Neural crest cell (in vitro differentiated cells): ENCODE measurements around the gene FAXDC2. TPM values are rescaled to one million over a fixed set of nuclear protein-coding genes. Genes with fewer than 3 reads are reported as not detected.
A peak's percentile ranks its signal among the peaks of the same experiment; 100 is the strongest.

Experiments used
- DNase-seq: peaks from one replicate; pipeline ENCODE4 v3.0.0; 2021; ENCODE audit warnings: low read depth, mixed read lengths, low spot score
- H3K27ac Mint-ChIP-seq: one replicate; pipeline ENCODE4 v1.8.0; 2021; ENCODE audit warnings: mild to moderate bottlenecking, mixed read lengths; ENCODE audit not compliant: unreplicated experiment
- H3K27me3 Mint-ChIP-seq: 2 replicates; pipeline ENCODE4 v1.8.0; 2021; ENCODE audit warnings: low read depth, mild to moderate bottlenecking, mixed read lengths
- H3K36me3 Mint-ChIP-seq: 2 replicates; pipeline ENCODE4 v1.8.0; 2021; ENCODE audit warnings: low read depth, mild to moderate bottlenecking, mixed read lengths
- H3K4me1 Mint-ChIP-seq: 2 replicates; pipeline ENCODE4 v1.8.0; 2021; ENCODE audit warnings: mixed read lengths
- H3K4me3 Mint-ChIP-seq: one replicate; pipeline ENCODE4 v1.8.0; 2021; ENCODE audit warnings: mild to moderate bottlenecking, mixed read lengths
- H3K9me3 Mint-ChIP-seq: 2 replicates; pipeline ENCODE4 v1.8.0; 2021; ENCODE audit warnings: mixed read lengths
- CTCF ChIP-seq: fragments of 200-600 bp; sonication (generic); conservative IDR thresholded peaks from 2 replicates; pipeline ENCODE4 v1.5.0; 2021; ENCODE audit warnings: antibody characterized with exemption, mild to moderate bottlenecking
- total RNA-seq: library from RNA; stranded (reverse); gene quantifications from 2 replicates; pipeline ENCODE4 v1.2.1, GENCODE V29; 2021

FAXDC2 gene
- total RNA-seq, 1 donor from 2014 or later = 2.7 TPM

GRCh38 chr5:154817815-154818214 lies 32.6 kb downstream of the FAXDC2 start:
- Mint-ChIP-seq H3K4me3 (no peak overlapping the region), H3K4me1 (peaks cover 23% of the 10 kb centered on the region), H3K27me3 (no peaks in the 10 kb centered on the region), H3K9me3 (no peaks in the 10 kb centered on the region), H3K27ac (no peak overlapping the region), H3K36me3 (peaks cover 33% of the 10 kb centered on the region)
- no peak for DNase-seq
- TF ChIP-seq CTCF = no peak

GRCh38 chr5:154816891-154817492 lies 33.4 kb downstream of the FAXDC2 start:
- Mint-ChIP-seq H3K36me3 (peaks cover 35% of the 10 kb centered on the region), H3K27ac (no peak overlapping the region), H3K4me1 (peaks cover 19% of the 10 kb centered on the region), H3K9me3 (no peaks in the 10 kb centered on the region), H3K27me3 (no peaks in the 10 kb centered on the region), H3K4me3 (no peak overlapping the region)
- TF ChIP-seq CTCF = no peak
- no peak for DNase-seq

- no peak for TF ChIP-seq CTCF
- Mint-ChIP-seq H3K27me3 (no peaks in the 10 kb centered on the region), H3K27ac (peak overlapping the region; percentile 50), H3K9me3 (no peaks in the 10 kb centered on the region), H3K4me1 (peaks cover 15% of the 10 kb centered on the region), H3K36me3 (peaks cover 30% of the 10 kb centered on the region), H3K4me3 (no peak overlapping the region)
- DNase-seq = no peak
Observed at GRCh38 chr5:154815684-154816247, 34.6 kb downstream of the FAXDC2 start.

- no peak for TF ChIP-seq CTCF
- H3K4me3 Mint-ChIP-seq = no peak overlapping the region
- no peaks in the 10 kb centered on the region for H3K27me3 Mint-ChIP-seq
- no peak for DNase-seq
- H3K9me3 Mint-ChIP-seq = no peaks in the 10 kb centered on the region
- H3K27ac Mint-ChIP-seq = peak overlapping the region; percentile 92
- peaks cover 15% of the 10 kb centered on the region for H3K4me1 Mint-ChIP-seq
- H3K36me3 Mint-ChIP-seq = peaks cover 30% of the 10 kb centered on the region
Observed at GRCh38 chr5:154815025-154815424, 35.4 kb downstream of the FAXDC2 start.

- Mint-ChIP-seq H3K4me1 (peaks cover 8% of the 10 kb centered on the region), H3K27ac (no peak overlapping the region), H3K36me3 (peaks cover 30% of the 10 kb centered on the region), H3K4me3 (no peak overlapping the region), H3K27me3 (no peaks in the 10 kb centered on the region), H3K9me3 (no peaks in the 10 kb centered on the region)
- no peak for TF ChIP-seq CTCF
- no peak for DNase-seq
Observed at GRCh38 chr5:154813736-154814135, 36.7 kb downstream of the FAXDC2 start.
